VCaP (cell line): ENCODE data around the gene ZNF692.
"Not testable (repeated sequence)": the region's sequence is repeated elsewhere in the genome, so short reads cannot be mapped to it uniquely, and the experiment has no call there.

Experiments used
- H3K27ac ChIP-seq: fragments of 450-650 bp; 2 replicates; pipeline ENCODE4 v1.5.1; 2017
- TF ChIP-seq, protein P1 (sequence below): fragments of 450-650 bp; conservative IDR thresholded peaks from 2 replicates; pipeline ENCODE4 v1.5.1; 2017; ENCODE audit warnings: mild to moderate bottlenecking, moderate library complexity

The ZNF692 gene

DNA sequence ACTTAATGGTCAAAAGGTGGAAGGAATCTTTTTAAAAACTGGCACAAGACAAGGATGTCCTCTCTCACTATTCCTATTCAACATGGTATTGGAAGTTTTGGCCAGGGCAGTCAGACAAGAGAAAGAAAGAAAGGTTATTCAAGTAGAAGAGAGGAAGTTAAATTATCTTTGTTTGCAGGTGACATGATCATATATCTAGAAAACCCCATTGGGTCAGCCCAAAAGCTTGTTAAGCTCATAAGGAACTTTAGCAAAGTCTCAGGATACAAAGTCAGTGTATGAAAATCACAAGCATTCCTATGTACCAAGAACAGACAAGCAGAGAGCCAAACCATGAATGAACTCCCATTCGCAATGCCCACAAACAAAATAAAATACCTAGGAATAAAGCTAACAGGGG is 41.8 kb upstream of the ZNF692 start:
- H3K27ac ChIP-seq, result no peak overlapping the region
- TF ChIP-seq, protein P1, sequence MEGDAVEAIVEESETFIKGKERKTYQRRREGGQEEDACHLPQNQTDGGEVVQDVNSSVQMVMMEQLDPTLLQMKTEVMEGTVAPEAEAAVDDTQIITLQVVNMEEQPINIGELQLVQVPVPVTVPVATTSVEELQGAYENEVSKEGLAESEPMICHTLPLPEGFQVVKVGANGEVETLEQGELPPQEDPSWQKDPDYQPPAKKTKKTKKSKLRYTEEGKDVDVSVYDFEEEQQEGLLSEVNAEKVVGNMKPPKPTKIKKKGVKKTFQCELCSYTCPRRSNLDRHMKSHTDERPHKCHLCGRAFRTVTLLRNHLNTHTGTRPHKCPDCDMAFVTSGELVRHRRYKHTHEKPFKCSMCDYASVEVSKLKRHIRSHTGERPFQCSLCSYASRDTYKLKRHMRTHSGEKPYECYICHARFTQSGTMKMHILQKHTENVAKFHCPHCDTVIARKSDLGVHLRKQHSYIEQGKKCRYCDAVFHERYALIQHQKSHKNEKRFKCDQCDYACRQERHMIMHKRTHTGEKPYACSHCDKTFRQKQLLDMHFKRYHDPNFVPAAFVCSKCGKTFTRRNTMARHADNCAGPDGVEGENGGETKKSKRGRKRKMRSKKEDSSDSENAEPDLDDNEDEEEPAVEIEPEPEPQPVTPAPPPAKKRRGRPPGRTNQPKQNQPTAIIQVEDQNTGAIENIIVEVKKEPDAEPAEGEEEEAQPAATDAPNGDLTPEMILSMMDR, result no peak

DNA sequence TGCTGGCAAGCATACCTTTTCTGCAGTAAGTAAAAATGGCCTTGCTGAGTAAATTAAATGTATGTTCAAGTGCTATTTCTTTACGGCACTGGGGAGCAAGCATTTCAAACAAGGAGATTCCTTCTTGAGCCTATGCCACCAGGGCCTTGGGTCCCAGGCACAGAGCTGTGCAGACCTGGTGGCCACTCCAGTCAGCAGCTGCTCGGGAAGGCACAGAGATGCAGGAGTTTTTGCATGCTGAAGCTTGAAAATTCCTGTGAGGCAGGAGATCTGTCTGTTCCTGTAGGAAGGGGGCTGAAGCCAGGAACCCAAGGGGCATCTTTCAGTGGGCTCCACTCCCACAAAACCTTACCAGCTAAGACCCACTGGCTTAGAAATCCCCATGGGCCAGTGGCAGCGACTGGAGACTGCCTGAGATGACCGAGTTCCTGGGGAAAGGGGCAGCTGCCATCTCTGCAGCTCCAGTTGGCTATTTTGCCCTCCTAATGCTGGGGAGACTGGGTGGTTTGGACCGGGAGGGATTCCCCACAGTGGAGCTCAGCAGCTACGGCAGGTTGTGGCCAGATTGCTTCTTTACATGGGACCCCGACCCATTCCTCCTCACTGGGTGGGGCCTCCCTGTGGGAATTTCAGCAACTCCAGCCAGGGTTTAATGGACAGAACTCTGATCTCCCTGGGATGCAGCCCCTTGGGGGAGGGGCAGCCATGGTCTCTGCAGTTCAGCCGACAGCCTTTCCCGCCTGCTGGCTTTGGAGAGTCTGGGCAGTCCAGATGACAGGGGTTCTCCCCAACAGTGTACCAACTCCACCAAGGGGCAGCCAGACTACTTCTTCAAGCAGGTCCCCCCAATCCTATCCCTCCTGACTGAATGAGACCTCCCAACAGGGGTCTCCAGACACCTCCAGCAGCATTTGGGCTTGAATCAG is 38.8 kb upstream of the ZNF692 start:
- TF ChIP-seq, protein P1, result no peak

DNA sequence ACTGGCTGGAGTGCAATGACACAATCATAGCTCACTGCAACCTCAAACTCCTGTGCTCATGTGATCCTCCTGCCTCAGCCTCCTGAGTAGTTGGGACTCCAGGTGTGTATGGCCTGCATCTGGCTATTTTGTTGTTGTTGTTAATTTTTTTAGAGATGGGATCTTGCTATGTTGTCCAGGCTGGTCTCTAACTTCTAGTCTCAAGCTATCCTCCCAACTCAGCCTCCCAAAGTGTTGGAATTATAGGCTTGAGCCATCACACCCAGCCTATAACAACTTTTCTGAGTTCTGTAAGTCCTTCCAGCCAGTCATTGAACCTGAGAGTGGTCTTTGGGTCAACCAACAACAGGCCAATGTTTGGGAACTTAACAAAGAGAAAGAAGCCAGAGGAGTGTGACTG is 36.0 kb upstream of the ZNF692 start:
- no peak overlapping the region for H3K27ac ChIP-seq
- TF ChIP-seq, protein P1, result no peak

More for the DNA sequence above, 38.8 kb upstream of the ZNF692 start:
- no peak overlapping the region for H3K27ac ChIP-seq

DNA sequence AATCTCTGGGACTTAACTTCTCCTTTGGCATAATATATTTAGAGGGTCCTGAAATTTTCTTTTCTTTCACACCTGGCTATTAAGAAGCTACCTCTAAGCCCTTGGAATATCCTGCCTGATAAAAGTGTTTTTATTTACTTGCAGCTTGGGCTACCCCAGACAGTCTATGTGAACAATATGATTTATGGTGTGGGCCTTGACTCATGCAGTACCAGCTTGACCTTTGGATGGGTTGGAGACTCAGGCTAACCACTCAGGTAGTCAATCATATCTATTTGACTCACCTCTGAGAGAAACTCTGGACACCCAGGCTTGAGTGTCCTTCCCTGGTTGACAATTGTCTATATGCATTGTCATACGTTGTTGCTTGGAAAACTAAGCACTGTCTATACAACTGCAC is 33.7 kb upstream of the ZNF692 start:
- no peak overlapping the region for H3K27ac ChIP-seq
- TF ChIP-seq, protein P1, result no peak

DNA sequence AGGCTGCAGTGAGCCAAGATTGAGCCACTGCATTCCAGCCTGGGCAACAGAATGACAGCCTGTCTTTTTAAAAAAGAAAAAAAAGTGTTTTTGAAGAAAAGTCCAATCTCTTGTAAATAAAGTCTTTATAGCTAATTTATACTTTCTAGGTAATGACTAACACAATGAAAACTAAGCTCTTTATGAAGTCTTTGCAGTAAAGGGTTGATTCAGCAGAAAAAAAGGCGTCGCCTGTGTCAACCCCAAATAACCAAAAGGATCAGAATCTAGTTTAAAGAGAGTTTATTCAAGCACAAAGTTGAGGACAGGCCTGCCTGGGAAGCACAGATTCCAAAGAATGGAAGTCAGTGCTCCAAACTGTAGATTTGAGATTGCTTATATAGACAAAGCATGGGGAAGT is 32.9 kb upstream of the ZNF692 start:
- no peak overlapping the region for H3K27ac ChIP-seq
- TF ChIP-seq, protein P1, result no peak

DNA sequence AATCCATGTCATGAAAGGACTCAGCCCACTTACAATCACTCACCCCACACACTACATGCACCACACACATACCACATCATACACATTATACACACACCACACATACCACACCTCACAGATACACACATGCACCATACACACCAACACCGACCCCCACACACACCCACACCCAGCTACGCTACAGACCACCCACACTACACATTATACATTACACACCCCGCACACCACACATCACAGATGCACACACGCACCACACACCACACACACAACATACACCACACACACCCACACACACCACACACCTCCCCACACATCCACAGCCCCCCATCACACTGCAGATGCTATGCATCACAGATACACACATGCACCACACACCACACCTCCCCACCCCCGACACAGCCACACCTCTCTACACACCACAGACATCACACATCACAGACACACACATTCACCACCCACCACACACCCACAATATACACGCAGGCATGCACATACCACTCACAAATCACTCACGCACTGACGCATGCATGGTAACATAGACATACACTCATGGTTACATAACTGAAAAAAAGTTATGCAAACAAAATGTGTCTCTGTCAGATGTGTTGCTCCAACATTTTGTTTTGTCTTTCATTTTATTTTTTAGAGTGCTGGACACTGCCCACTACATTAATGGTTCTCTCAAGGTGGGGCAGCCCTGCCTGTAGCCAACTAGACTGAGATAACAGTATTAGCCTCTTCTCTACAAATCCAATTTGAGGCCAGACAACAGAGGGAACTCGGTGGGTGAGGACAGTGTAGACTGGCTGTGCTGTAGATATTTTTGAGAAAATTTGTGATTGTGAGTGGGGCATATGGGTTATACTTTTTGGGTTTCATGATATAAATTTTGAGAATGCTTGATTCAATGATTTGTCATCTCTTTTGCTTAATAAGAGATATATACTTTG is 31.9 kb upstream of the ZNF692 start:
- TF ChIP-seq, protein P1, result no peak
- no peak overlapping the region for H3K27ac ChIP-seq

DNA sequence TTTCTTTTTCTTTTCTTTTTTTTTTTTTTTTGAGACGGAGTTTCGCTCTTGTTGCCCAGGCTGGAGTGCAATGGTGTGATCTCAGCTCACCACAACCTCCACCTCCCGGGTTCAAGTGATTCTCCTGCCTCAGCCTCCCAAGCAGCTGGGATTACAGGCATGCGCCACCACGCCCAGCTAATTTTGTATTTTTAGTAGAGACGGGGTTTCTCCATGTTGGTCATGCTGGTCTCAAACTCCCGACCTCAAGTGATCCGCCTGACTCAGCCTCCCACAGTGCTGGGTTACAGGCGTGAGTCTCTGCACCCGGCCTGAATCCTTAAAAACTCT is 31.0 kb upstream of the ZNF692 start:
- not testable (repeated sequence) for H3K27ac ChIP-seq
